PC-3 (cell line): ENCODE data around the gene VAV3. TPM values are rescaled to one million over a fixed set of nuclear protein-coding genes. Genes with fewer than 3 reads are reported as not detected.

Source experiments
- ATAC-seq: fragments of 200-7000 bp; cut with Tn5 transposase; 2 replicates; pipeline ENCODE4 v1.9.1; 2020; ENCODE audit warnings: mild to moderate bottlenecking, moderate library complexity
- BruUV-seq: library from RNA; stranded (reverse); fragments of 400-500 nt; replicated peaks from 2 replicates; lab custom pipeline; 2021; lab: Mats Ljungman, UMichigan
- CTCF ChIA-PET: fragments of 300-600 bp; sonication (Branson Sonifier 250); formaldehyde crosslinking; loops from one replicate; lab custom pipeline; 2022; ENCODE audit warnings: antibody characterized with exemption; lab: Charles Lee
- POLR2A ChIA-PET: fragments of 300-600 bp; sonication (Branson Sonifier 250); formaldehyde crosslinking; loops from one replicate; lab custom pipeline; 2022; ENCODE audit warnings: antibody characterized with exemption; ENCODE audit not compliant: unreplicated experiment; lab: Charles Lee
- DNase-seq: peaks from one replicate; pipeline ENCODE4 v3.0.0-alpha.2; 2015
- H2AFZ ChIP-seq: fragments of 300-600 bp; sonication (generic); 2 replicates; pipeline ENCODE4 v1.6.0; 2016; ENCODE audit warnings: antibody characterized with exemption, low read length
- H3F3A ChIP-seq: fragments of 300-600 bp; sonication (generic); one replicate; pipeline ENCODE4 v1.6.0; 2017; ENCODE audit warnings: antibody characterized with exemption, low read length, control low read depth, mild to moderate bottlenecking; ENCODE audit not compliant: unreplicated experiment
- H3K27ac ChIP-seq: fragments of 300-600 bp; sonication (generic); 2 replicates; pipeline ENCODE4 v1.5.1; 2016; ENCODE audit warnings: mild to moderate bottlenecking, low read length
- H3K27me3 ChIP-seq: fragments of 300-600 bp; sonication (generic); 2 replicates; pipeline ENCODE4 v1.6.1; 2016; ENCODE audit warnings: low read length, mixed read lengths
- H3K36me3 ChIP-seq: fragments of 300-600 bp; sonication (generic); 2 replicates; pipeline ENCODE4 v1.6.1; 2016; ENCODE audit warnings: low read depth, mixed run types, low read length, mixed read lengths
- H3K4me1 ChIP-seq: fragments of 300-600 bp; sonication (generic); 2 replicates; pipeline ENCODE4 v1.5.1; 2016; ENCODE audit warnings: low read length; ENCODE audit not compliant: insufficient read depth
- H3K4me2 ChIP-seq: fragments of 300-600 bp; sonication (generic); 2 replicates; pipeline ENCODE4 v1.6.0; 2016; ENCODE audit warnings: low read length
- H3K4me3 ChIP-seq: fragments of 300-600 bp; sonication (generic); 2 replicates; pipeline ENCODE4 v1.5.1; 2016; ENCODE audit warnings: mild to moderate bottlenecking, low read length, mixed read lengths
- H3K79me2 ChIP-seq: fragments of 300-600 bp; sonication (generic); 2 replicates; pipeline ENCODE4 v1.6.1; 2017; ENCODE audit warnings: low read length, mixed read lengths
- H3K9ac ChIP-seq: fragments of 300-600 bp; sonication (generic); 2 replicates; pipeline ENCODE4 v1.6.0; 2016; ENCODE audit warnings: mild to moderate bottlenecking, low read length
- H3K9me2 ChIP-seq: fragments of 300-600 bp; sonication (generic); replicated peaks from 2 replicates; pipeline ENCODE4 v1.6.1; 2016; ENCODE audit warnings: mixed run types, low read length, mixed read lengths
- H3K9me3 ChIP-seq: fragments of 300-600 bp; sonication (generic); 2 replicates; pipeline ENCODE4 v1.6.1; 2016; ENCODE audit warnings: low read length, mixed read lengths
- H4K20me1 ChIP-seq: fragments of 300-600 bp; sonication (generic); 2 replicates; pipeline ENCODE4 v1.6.1; 2016; ENCODE audit warnings: low read length, mixed read lengths
- CTCF ChIP-seq: fragments of 300-600 bp; sonication (generic); conservative IDR thresholded peaks from 2 replicates; pipeline ENCODE4 v1.5.1; 2017; ENCODE audit warnings: antibody characterized with exemption, low read depth, mild to moderate bottlenecking, low read length
- EZH2 ChIP-seq: fragments of 300-600 bp; sonication (generic); IDR thresholded peaks from one replicate; pipeline ENCODE4 v1.6.1; 2017; ENCODE audit warnings: antibody characterized with exemption, mild to moderate bottlenecking, low read length; ENCODE audit not compliant: unreplicated experiment
- EZH2phosphoT487 ChIP-seq: fragments of 300-600 bp; sonication (generic); IDR thresholded peaks from 2 replicates; pipeline ENCODE4 v1.6.1; 2018; ENCODE audit warnings: mild to moderate bottlenecking, antibody characterized with exemption, low read length, borderline replicate concordance
- intact Hi-C: fragments of 100-400 bp; cut with micrococcal nuclease; formaldehyde crosslinking; loops from 2 replicates; pipeline ENCODE4 v1.9.0; 2023
- total RNA-seq: library from RNA; depleted of rRNA; stranded (reverse); fragments of >200 nt; gene quantifications from 2 replicates; pipeline ENCODE4 v1.2.3, GENCODE V29; 2014

VAV3 gene
- total RNA-seq, 1 experiment from 2014 or later, result 0.73 TPM

DNA sequence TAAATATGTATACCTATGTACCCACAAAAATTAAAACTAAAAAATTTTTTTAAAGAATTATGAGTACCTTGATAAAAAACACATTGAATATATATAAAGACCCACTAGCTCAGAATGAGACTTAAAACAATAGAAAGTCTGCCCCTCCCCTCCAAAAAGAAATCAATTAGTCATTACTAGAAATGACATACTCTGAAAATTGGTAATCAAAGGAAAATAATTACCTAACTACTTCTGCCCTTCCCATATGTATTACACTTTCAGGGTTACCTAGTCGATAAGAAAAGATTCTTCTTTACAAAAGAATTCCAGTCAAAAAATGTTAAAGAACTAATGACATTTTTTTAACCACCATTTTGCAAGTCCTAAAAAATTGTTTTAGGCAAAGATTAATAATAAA, 34.7 kb downstream of the VAV3 start:
- Histone ChIP-seq H3K27ac (no peak overlapping the region), H3K36me3 (no peaks in the 10 kb centered on the region), H3K9ac (no peak overlapping the region), H3K9me3 (no peaks in the 10 kb centered on the region), H3K9me2 (no peaks in the 10 kb centered on the region), H3K79me2 (no peaks in the 10 kb centered on the region), H4K20me1 (no peaks in the 10 kb centered on the region), H2AFZ (no peak overlapping the region), H3K4me1 (peaks cover 3% of the 10 kb centered on the region), H3F3A (no peaks in the 10 kb centered on the region), H3K4me2 (no peak overlapping the region), H3K27me3 (no peaks in the 10 kb centered on the region), H3K4me3 (no peak overlapping the region)
- ChIA-PET POLR2A (no interaction called here), CTCF (no interaction called here)
- TF ChIP-seq EZH2 (no peak), CTCF (no peak), EZH2phosphoT487 (no peak)
- no peak for ATAC-seq
- intact Hi-C loops, result loop anchor here (10.0 kb wide), 1 partner anchor 125 kb away; no protein-coding TSS in a partner anchor
- DNase-seq, result no peak
- BruUV-seq, result no TSS peak

DNA sequence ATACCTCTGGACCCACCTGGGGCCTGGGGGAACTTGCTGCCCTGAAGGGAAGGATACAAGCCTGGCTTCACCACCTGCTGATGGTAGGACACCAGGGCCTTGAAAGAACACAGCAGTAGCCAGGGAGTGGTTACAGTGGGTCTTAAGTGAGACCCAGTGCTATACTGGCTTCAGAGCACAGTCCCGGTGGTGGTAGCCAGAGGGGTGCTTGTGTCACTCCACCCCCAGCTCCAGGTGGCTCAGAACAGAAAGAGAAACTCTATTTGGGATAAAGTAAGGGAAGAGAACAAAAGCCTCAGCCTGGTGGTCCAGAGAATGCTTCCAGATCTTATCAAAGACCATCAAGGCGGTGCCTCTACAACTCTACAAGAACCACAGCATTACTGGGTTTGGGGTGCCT, 37.2 kb downstream of the VAV3 start:
- Histone ChIP-seq H3K27me3 (no peaks in the 10 kb centered on the region), H3K79me2 (no peaks in the 10 kb centered on the region), H3K36me3 (no peaks in the 10 kb centered on the region), H3F3A (no peaks in the 10 kb centered on the region), H2AFZ (no peak overlapping the region), H3K4me1 (no peaks in the 10 kb centered on the region), H3K27ac (no peak overlapping the region), H3K9me3 (no peaks in the 10 kb centered on the region), H3K4me2 (no peak overlapping the region), H3K9me2 (no peaks in the 10 kb centered on the region), H3K4me3 (no peak overlapping the region), H4K20me1 (no peaks in the 10 kb centered on the region), H3K9ac (no peak overlapping the region)
- intact Hi-C loops, result no loop called here
- CTCF ChIA-PET, result no interaction called here
- POLR2A ChIA-PET, result no interaction called here
- no peak for TF ChIP-seq EZH2phosphoT487
- no peak for TF ChIP-seq CTCF
- no peak for TF ChIP-seq EZH2
- no TSS peak for BruUV-seq
- DNase-seq (no peak), ATAC-seq (no peak)

DNA sequence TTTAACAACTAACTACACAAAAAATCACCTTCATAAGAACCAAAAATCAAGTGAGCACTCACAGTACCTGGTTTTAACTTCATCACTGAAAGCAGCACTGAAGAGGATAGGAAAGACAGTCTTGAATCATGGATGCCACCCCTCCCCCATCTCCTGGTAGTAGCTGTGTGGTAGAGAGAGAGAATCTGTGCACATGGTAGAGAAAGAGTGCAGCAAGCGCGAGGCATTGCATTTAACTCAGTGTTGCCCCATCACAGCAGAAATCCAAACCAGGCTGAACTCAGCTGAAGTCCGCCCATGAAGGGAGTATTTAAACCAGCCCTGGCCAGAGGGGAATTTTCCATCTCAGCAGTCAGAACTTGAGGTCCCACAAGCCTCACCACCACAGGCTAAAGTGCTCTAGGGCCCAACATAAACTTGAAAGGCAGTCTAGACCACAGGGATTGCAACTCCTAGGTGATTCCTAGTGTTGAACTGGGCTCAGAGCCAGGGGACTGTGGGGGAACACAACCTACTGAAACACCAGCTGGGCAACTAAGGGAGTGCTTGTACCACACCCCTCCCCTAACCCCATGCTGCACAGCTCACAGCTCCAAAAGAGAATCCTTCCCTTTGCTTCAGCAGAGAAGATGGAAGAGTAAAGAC, 38.4 kb downstream of the VAV3 start:
- no peak overlapping the region for H2AFZ ChIP-seq
- H3K27me3 ChIP-seq, result no peaks in the 10 kb centered on the region
- H4K20me1 ChIP-seq, result no peaks in the 10 kb centered on the region
- H3K4me2 ChIP-seq, result no peak overlapping the region
- H3K9ac ChIP-seq, result no peak overlapping the region
- H3F3A ChIP-seq, result no peaks in the 10 kb centered on the region
- TF ChIP-seq CTCF (no peak), EZH2phosphoT487 (no peak), EZH2 (no peak)
- H3K4me1 ChIP-seq, result no peaks in the 10 kb centered on the region
- DNase-seq, result peak; percentile 3
- POLR2A ChIA-PET, result no interaction called here
- no peaks in the 10 kb centered on the region for H3K79me2 ChIP-seq
- H3K36me3 ChIP-seq, result no peaks in the 10 kb centered on the region
- H3K9me2 ChIP-seq, result no peaks in the 10 kb centered on the region
- CTCF ChIA-PET, result no interaction called here
- no TSS peak for BruUV-seq
- no peaks in the 10 kb centered on the region for H3K9me3 ChIP-seq
- no peak overlapping the region for H3K27ac ChIP-seq
- H3K4me3 ChIP-seq, result no peak overlapping the region
- intact Hi-C loops, result no loop called here
- no peak for ATAC-seq
